ENCODE measurements around the gene NRXN2.
A peak's percentile ranks its signal among the peaks of the same experiment; 100 is the strongest.

NRXN2 gene

GRCh38 chr11:64723117-64723906 lies at the start of gene NRXN2:
Gene NRXN2, minus strand, starts transcription at chr11:64723197. Its CDS starts 9,498 bp downstream, at chr11:64713699.
- H3K36me3 Mint-ChIP-seq, result peaks cover 15% of the 10 kb centered on the region
- peak within 1 kb of the TSS; percentile 65 for H3K4me3 Mint-ChIP-seq
- no peak within 1 kb of the TSS for H3K27ac Mint-ChIP-seq
- peak; percentile 91 for DNase-seq
- peaks cover 47% of the 10 kb centered on the region for H3K27me3 Mint-ChIP-seq
- H3K4me1 Mint-ChIP-seq, result peaks cover 20% of the 10 kb centered on the region
- CTCF ChIA-PET, result no interaction called here
- H3K9me3 Mint-ChIP-seq, result no peaks in the 10 kb centered on the region

GRCh38 chr11:64772303-64773018 lies 49.5 kb upstream of the NRXN2 start:
- CTCF ChIA-PET, result interaction anchor here (0.8 to 15.2 kb wide), 3 partner anchors 10 to 84 kb away, joined by 4 to 208 read pairs (median 4); partner anchors contain the start of gene RASGRP2
- no peak for DNase-seq
- Mint-ChIP-seq H3K4me1 (peaks cover 91% of the 10 kb centered on the region), H3K4me3 (peak overlapping the region; percentile 21), H3K9me3 (no peaks in the 10 kb centered on the region), H3K27me3 (no peaks in the 10 kb centered on the region), H3K36me3 (peaks cover 93% of the 10 kb centered on the region), H3K27ac (peak overlapping the region; percentile 86)

- Mint-ChIP-seq H3K9me3 (no peaks in the 10 kb centered on the region), H3K36me3 (peaks cover 93% of the 10 kb centered on the region), H3K27me3 (no peaks in the 10 kb centered on the region), H3K4me1 (peaks cover 93% of the 10 kb centered on the region), H3K27ac (peak overlapping the region; percentile 86), H3K4me3 (no peak overlapping the region)
- DNase-seq, result no peak
- CTCF ChIA-PET, result interaction anchor here (0.6 to 15.2 kb wide), 3 partner anchors 9 to 308 kb away, joined by 3 to 208 read pairs (median 4); partner anchors contain the start of gene RASGRP2
Observed at GRCh38 chr11:64771861-64772260, 48.9 kb upstream of the NRXN2 start.

GRCh38 chr11:64770120-64770519 lies 47.1 kb upstream of the NRXN2 start:
- CTCF ChIA-PET, result interaction anchor here (0.7 to 15.2 kb wide), 5 partner anchors 9 to 34 kb away, joined by 3 to 208 read pairs (median 3); partner anchors contain the start of gene RASGRP2
- H3K4me1 Mint-ChIP-seq, result peaks cover 89% of the 10 kb centered on the region
- peaks cover 87% of the 10 kb centered on the region for H3K36me3 Mint-ChIP-seq
- H3K27me3 Mint-ChIP-seq, result no peaks in the 10 kb centered on the region
- H3K4me3 Mint-ChIP-seq, result no peak overlapping the region
- DNase-seq, result peak; percentile 13
- no peaks in the 10 kb centered on the region for H3K9me3 Mint-ChIP-seq
- peak overlapping the region; percentile 7 for H3K27ac Mint-ChIP-seq

- H3K27me3 Mint-ChIP-seq, result no peaks in the 10 kb centered on the region
- H3K4me1 Mint-ChIP-seq, result peaks cover 89% of the 10 kb centered on the region
- DNase-seq, result no peak
- no peak overlapping the region for H3K4me3 Mint-ChIP-seq
- CTCF ChIA-PET, result interaction anchor here (15.2 kb wide), 1 partner anchor 23 kb away, joined by 208 read pairs; the partner anchor contains the start of gene RASGRP2
- H3K36me3 Mint-ChIP-seq, result peaks cover 87% of the 10 kb centered on the region
- peak overlapping the region; percentile 34 for H3K27ac Mint-ChIP-seq
- no peaks in the 10 kb centered on the region for H3K9me3 Mint-ChIP-seq
Observed at GRCh38 chr11:64769283-64769682, 46.3 kb upstream of the NRXN2 start.

GRCh38 chr11:64768300-64768694 lies 45.3 kb upstream of the NRXN2 start:
- CTCF ChIA-PET, result interaction anchor here (0.9 to 15.2 kb wide), 4 partner anchors 8 to 22 kb away, joined by 4 to 208 read pairs (median 4); partner anchors contain the start of genes RASGRP2 and SF1
- H3K4me3 Mint-ChIP-seq, result no peak overlapping the region

GRCh38 chr11:64767344-64768299 lies 44.6 kb upstream of the NRXN2 start:
- H3K27me3 Mint-ChIP-seq, result no peaks in the 10 kb centered on the region
- peaks cover 91% of the 10 kb centered on the region for H3K4me1 Mint-ChIP-seq
- peak overlapping the region; percentile 89 for H3K27ac Mint-ChIP-seq
- peak; percentile 91 for DNase-seq
- H3K4me3 Mint-ChIP-seq, result peak overlapping the region; percentile 12
- CTCF ChIA-PET, result interaction anchor here (0.9 to 15.2 kb wide), 4 partner anchors 9 to 21 kb away, joined by 4 to 208 read pairs (median 4); partner anchors contain the start of genes RASGRP2 and SF1
- H3K36me3 Mint-ChIP-seq, result peaks cover 87% of the 10 kb centered on the region
- no peaks in the 10 kb centered on the region for H3K9me3 Mint-ChIP-seq

More at GRCh38 chr11:64768300-64768694, 45.3 kb upstream of the NRXN2 start:
- no peaks in the 10 kb centered on the region for H3K9me3 Mint-ChIP-seq
- no peaks in the 10 kb centered on the region for H3K27me3 Mint-ChIP-seq
- H3K36me3 Mint-ChIP-seq, result peaks cover 88% of the 10 kb centered on the region
- DNase-seq, result peak; percentile 12
- H3K27ac Mint-ChIP-seq, result peak overlapping the region; percentile 89
- peaks cover 91% of the 10 kb centered on the region for H3K4me1 Mint-ChIP-seq

GRCh38 chr11:64766881-64767280 lies 43.9 kb upstream of the NRXN2 start:
- H3K4me3 Mint-ChIP-seq, result no peak overlapping the region
- peak; percentile 19 for DNase-seq
- no peaks in the 10 kb centered on the region for H3K9me3 Mint-ChIP-seq
- peaks cover 86% of the 10 kb centered on the region for H3K36me3 Mint-ChIP-seq
- H3K27ac Mint-ChIP-seq, result peak overlapping the region; percentile 89
- H3K27me3 Mint-ChIP-seq, result no peaks in the 10 kb centered on the region
- CTCF ChIA-PET, result interaction anchor here (15.2 kb wide), 1 partner anchor 20 kb away, joined by 208 read pairs; the partner anchor contains the start of gene RASGRP2
- peaks cover 91% of the 10 kb centered on the region for H3K4me1 Mint-ChIP-seq

- Mint-ChIP-seq H3K36me3 (peaks cover 81% of the 10 kb centered on the region), H3K4me3 (no peak overlapping the region), H3K27ac (peak overlapping the region; percentile 97), H3K9me3 (no peaks in the 10 kb centered on the region), H3K27me3 (no peaks in the 10 kb centered on the region), H3K4me1 (peaks cover 91% of the 10 kb centered on the region)
- CTCF ChIA-PET, result interaction anchor here (1.1 to 15.2 kb wide), 3 partner anchors 8 to 19 kb away, joined by 3 to 208 read pairs (median 3); partner anchors contain the start of gene RASGRP2
- peak; percentile 20 for DNase-seq
Observed at GRCh38 chr11:64765851-64766665, 43.1 kb upstream of the NRXN2 start.

GRCh38 chr11:64765291-64765850 lies 42.4 kb upstream of the NRXN2 start:
- Mint-ChIP-seq H3K9me3 (no peaks in the 10 kb centered on the region), H3K4me1 (peaks cover 91% of the 10 kb centered on the region), H3K36me3 (peaks cover 81% of the 10 kb centered on the region), H3K27ac (peak overlapping the region; percentile 97), H3K27me3 (no peaks in the 10 kb centered on the region), H3K4me3 (peak overlapping the region; percentile 71)
- CTCF ChIA-PET, result interaction anchor here (0.8 to 15.2 kb wide), 4 partner anchors 9 to 29 kb away, joined by 3 to 208 read pairs (median 3); partner anchors contain the start of gene RASGRP2
- peak; percentile 21 for DNase-seq

- peak; percentile 19 for DNase-seq
Observed at GRCh38 chr11:64764753-64765152, 41.8 kb upstream of the NRXN2 start.

GRCh38 chr11:64764040-64764611 lies 41.1 kb upstream of the NRXN2 start:
- Mint-ChIP-seq H3K27me3 (no peaks in the 10 kb centered on the region), H3K4me3 (peak overlapping the region; percentile 71), H3K4me1 (peaks cover 95% of the 10 kb centered on the region), H3K9me3 (no peaks in the 10 kb centered on the region), H3K27ac (peak overlapping the region; percentile 97), H3K36me3 (peaks cover 76% of the 10 kb centered on the region)
- DNase-seq, result peak; percentile 83
- CTCF ChIA-PET, result interaction anchor here (0.9 to 15.2 kb wide), 3 partner anchors 10 to 76 kb away, joined by 3 to 208 read pairs (median 3); partner anchors contain the start of gene RASGRP2

More at GRCh38 chr11:64764753-64765152, 41.8 kb upstream of the NRXN2 start:
- Mint-ChIP-seq H3K4me3 (peak overlapping the region; percentile 71), H3K9me3 (no peaks in the 10 kb centered on the region), H3K27me3 (no peaks in the 10 kb centered on the region), H3K27ac (peak overlapping the region; percentile 97), H3K4me1 (peaks cover 94% of the 10 kb centered on the region), H3K36me3 (peaks cover 81% of the 10 kb centered on the region)
- CTCF ChIA-PET, result interaction anchor here (0.8 to 15.2 kb wide), 4 partner anchors 9 to 28 kb away, joined by 3 to 208 read pairs (median 3); partner anchors contain the start of gene RASGRP2

Measured in activated naive CD4-positive, alpha-beta T cell treated with anti-CD3 and anti-CD28 coated beads, Interleukin-2, amount 10 ng/mL, durations not matched to agents 7 days and 5 days (primary cell).